Measurements from ENCODE around the gene ZNF789. TPM values are rescaled to one million over a fixed set of nuclear protein-coding genes. Genes with fewer than 3 reads are reported as not detected.
A peak's percentile ranks its signal among the peaks of the same experiment; 100 is the strongest.

ZNF789 gene
- total and polyA plus RNA-seq, 2 of the 4 experiments (the other 2 are of a cell fraction), result 4.8 to 8.9 TPM

DNA sequence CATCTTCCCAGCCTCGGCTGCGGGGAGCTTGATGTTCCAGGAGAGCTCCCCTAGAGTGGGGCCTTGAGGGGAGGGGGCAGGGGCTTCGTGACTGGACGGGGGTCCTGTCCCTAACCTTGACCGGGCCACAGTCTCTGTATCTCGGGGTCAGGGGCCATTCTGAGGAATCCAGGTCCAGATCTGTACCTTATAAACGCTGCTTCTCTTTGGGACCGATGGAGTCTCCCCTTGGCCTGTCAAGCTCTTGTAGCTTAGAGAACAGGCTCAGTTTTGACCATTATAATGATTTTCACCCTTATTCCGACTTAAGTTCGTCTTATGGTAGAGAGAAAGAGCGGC is 32.6 kb downstream of the ZNF789 start:
- BruUV-seq (replicated peaks), result no TSS peak
- H2AFZ ChIP-seq (replicated peaks; ENCODE audit: low read length, poor library complexity), result peak overlapping the region; percentile 100
- peak overlapping the region; percentile 73 for H3K4ac ChIP-seq (ENCODE audit: low read depth, low read length)
- H3K56ac ChIP-seq (ENCODE audit: extremely low read depth, insufficient read depth, low read length), result peak overlapping the region; percentile 86; the same call in 1 of the 2 replicates
- H3K9ac ChIP-seq (ENCODE audit: low read depth, low read length), result peak overlapping the region; percentile 88
- ChIA-PET POLR2A (ENCODE audit: unreplicated experiment) (interaction anchor here (0.6 kb wide), 1 partner anchor 17 kb away, joined by 3 read pairs; no protein-coding TSS in a partner anchor), CTCF (no interaction called here)
- H3K4me3 ChIP-seq (ENCODE audit: insufficient read depth, low read depth, low read length), result peak overlapping the region; percentile 61
- TF ChIP-seq BHLHE40 (IDR thresholded peaks at IDR 0.05; ENCODE audit: low read depth, low read length) (no peak), CHD1 (IDR thresholded peaks at IDR 0.05; ENCODE audit: low read depth, low read length) (no peak), MXI1 (IDR thresholded peaks at IDR 0.05; ENCODE audit: borderline replicate concordance, low read depth, low read length) (no peak), SMC3 (IDR thresholded peaks at IDR 0.05; ENCODE audit: low read depth, low read length) (no peak), POLR2A (IDR thresholded peaks at IDR 0.05; ENCODE audit: low read depth, low read length) (no peak), CEBPB (IDR thresholded peaks at IDR 0.05; ENCODE audit: low read depth, low read length) (no peak), RAD21 (IDR thresholded peaks at IDR 0.05; ENCODE audit: low read length) (no peak), MAFK (IDR thresholded peaks at IDR 0.05; ENCODE audit: low read depth, low read length) (no peak), RCOR1 (IDR thresholded peaks at IDR 0.05; ENCODE audit: insufficient replicate concordance, low read length) (no peak), NFE2L2 (IDR thresholded peaks at IDR 0.05; ENCODE audit: low read depth, low read length) (no peak), RFX5 (IDR thresholded peaks at IDR 0.05; ENCODE audit: low read depth, low read length) (no peak), MAZ (IDR thresholded peaks at IDR 0.05; ENCODE audit: borderline replicate concordance, low read depth, low read length) (no peak), FOS (IDR thresholded peaks at IDR 0.05; ENCODE audit: low read depth, low read length) (no peak)
- TF ChIP-seq, protein P1, sequence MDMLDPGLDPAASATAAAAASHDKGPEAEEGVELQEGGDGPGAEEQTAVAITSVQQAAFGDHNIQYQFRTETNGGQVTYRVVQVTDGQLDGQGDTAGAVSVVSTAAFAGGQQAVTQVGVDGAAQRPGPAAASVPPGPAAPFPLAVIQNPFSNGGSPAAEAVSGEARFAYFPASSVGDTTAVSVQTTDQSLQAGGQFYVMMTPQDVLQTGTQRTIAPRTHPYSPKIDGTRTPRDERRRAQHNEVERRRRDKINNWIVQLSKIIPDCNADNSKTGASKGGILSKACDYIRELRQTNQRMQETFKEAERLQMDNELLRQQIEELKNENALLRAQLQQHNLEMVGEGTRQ (IDR thresholded peaks at IDR 0.05; ENCODE audit: low read depth, low read length), result no peak
- TF ChIP-seq, protein P2, sequence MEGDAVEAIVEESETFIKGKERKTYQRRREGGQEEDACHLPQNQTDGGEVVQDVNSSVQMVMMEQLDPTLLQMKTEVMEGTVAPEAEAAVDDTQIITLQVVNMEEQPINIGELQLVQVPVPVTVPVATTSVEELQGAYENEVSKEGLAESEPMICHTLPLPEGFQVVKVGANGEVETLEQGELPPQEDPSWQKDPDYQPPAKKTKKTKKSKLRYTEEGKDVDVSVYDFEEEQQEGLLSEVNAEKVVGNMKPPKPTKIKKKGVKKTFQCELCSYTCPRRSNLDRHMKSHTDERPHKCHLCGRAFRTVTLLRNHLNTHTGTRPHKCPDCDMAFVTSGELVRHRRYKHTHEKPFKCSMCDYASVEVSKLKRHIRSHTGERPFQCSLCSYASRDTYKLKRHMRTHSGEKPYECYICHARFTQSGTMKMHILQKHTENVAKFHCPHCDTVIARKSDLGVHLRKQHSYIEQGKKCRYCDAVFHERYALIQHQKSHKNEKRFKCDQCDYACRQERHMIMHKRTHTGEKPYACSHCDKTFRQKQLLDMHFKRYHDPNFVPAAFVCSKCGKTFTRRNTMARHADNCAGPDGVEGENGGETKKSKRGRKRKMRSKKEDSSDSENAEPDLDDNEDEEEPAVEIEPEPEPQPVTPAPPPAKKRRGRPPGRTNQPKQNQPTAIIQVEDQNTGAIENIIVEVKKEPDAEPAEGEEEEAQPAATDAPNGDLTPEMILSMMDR (conservative IDR thresholded peaks at IDR 0.05; ENCODE audit: low read depth, low read length), result no peak
- TF ChIP-seq, protein P3, sequence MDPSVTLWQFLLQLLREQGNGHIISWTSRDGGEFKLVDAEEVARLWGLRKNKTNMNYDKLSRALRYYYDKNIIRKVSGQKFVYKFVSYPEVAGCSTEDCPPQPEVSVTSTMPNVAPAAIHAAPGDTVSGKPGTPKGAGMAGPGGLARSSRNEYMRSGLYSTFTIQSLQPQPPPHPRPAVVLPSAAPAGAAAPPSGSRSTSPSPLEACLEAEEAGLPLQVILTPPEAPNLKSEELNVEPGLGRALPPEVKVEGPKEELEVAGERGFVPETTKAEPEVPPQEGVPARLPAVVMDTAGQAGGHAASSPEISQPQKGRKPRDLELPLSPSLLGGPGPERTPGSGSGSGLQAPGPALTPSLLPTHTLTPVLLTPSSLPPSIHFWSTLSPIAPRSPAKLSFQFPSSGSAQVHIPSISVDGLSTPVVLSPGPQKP (IDR thresholded peaks at IDR 0.05; ENCODE audit: borderline replicate concordance, low read depth, low read length), result no peak
- WGBS, 2 experiments (ENCODE audit: extremely low coverage in 2 of 2, insufficient read length in 1 of 2), result no CpG with 5 or more reads among the region's 11 CpGs
- H2AK9ac ChIP-seq (replicated peaks; ENCODE audit: low read depth, low read length, poor library complexity), result peak overlapping the region; percentile 56
- peak overlapping the region; percentile 90 for H2AK5ac ChIP-seq (ENCODE audit: low read depth, low read length)
- in situ Hi-C loops (cut with MboI; ENCODE audit: low sequenced_read_pairs) (no loop called here), intact Hi-C loops (cut with micrococcal nuclease) (loop anchor here (2.0 kb wide), 3 partner anchors 48 to 112 kb away; partner anchors contain the start of genes FAM200A and ZSCAN25), dilution Hi-C loops (cut with HindIII; ENCODE audit: low sequenced_read_pairs, unreplicated experiment) (no loop called here)
- H2BK15ac ChIP-seq (ENCODE audit: low read depth, low read length), result no peak overlapping the region
- no peak overlapping the region for H2BK120ac ChIP-seq (ENCODE audit: low read depth, low read length)
- peak overlapping the region; percentile 26 for H2BK5ac ChIP-seq (ENCODE audit: low read depth, low read length, poor library complexity, severe bottlenecking)
- H3K14ac ChIP-seq (replicated peaks; ENCODE audit: low read depth, low read length), result peak overlapping the region; percentile 78
- ATAC-seq (ENCODE audit: low read depth) (no peak), DNase-seq (no peak)
- H4K5ac ChIP-seq (ENCODE audit: low read depth, low read length), result peak overlapping the region; percentile 76; the same call in 1 of the 2 replicates
- H3K9me1 ChIP-seq (ENCODE audit: insufficient read depth, low read length), result no peaks in the 10 kb centered on the region
- peaks cover 6% of the 10 kb centered on the region for H3K4me1 ChIP-seq (ENCODE audit: control insufficient read depth, insufficient read depth, low read length)
- peak overlapping the region; percentile 50; the same call in 1 of the 2 replicates for H3K23ac ChIP-seq (ENCODE audit: low read depth, low read length)
- H3K18ac ChIP-seq (ENCODE audit: low read depth, low read length), result no peak overlapping the region
- peak overlapping the region; percentile 55 for H3K27ac ChIP-seq (ENCODE audit: insufficient read depth, low read length)
- H3K4me2 ChIP-seq (ENCODE audit: low read depth, low read length), result peak overlapping the region; percentile 96
- no peaks in the 10 kb centered on the region for H3K27me3 ChIP-seq (ENCODE audit: control insufficient read depth, insufficient read depth, low read length)
- peak overlapping the region; percentile 50; the same call in 1 of the 2 replicates for H4K91ac ChIP-seq (ENCODE audit: insufficient read depth, low read depth, low read length)
- no peaks in the 10 kb centered on the region for H4K20me1 ChIP-seq (ENCODE audit: insufficient read depth, low read length)
- peak overlapping the region; percentile 76 to 78; a peak in 3 of 4 replicates for H4K8ac ChIP-seq (ENCODE audit: low read depth in 2 of 2, low read length in 2 of 2)
- peaks cover 3% of the 10 kb centered on the region for H3K36me3 ChIP-seq (ENCODE audit: control insufficient read depth, insufficient read depth, low read length)
- no peak overlapping the region for H2BK20ac ChIP-seq (ENCODE audit: low read depth, low read length)
- no peaks in the 10 kb centered on the region for H3K9me3 ChIP-seq (ENCODE audit: control insufficient read depth, insufficient read depth, low read length)
- peaks cover 10 to 32% of the 10 kb centered on the region in 2 experiments for H3K79me1 ChIP-seq (ENCODE audit: low read depth in 1 of 2, low read length in 2 of 2)
